GM10248 (cell line): ENCODE results near the gene NUP42.
A peak's percentile ranks its signal among the peaks of the same experiment; 100 is the strongest.

ENCODE experiments used
- CTCF ChIA-PET: fragments of 300-600 bp; sonication (Branson Sonifier 250); formaldehyde crosslinking; extraction: SDS; loops from one replicate; lab custom pipeline; 2021; ENCODE audit warnings: antibody characterized with exemption; lab: Yijun Ruan, JAX
- POLR2A ChIA-PET: fragments of 350-650 bp; sonication (Branson Sonifier 250); formaldehyde crosslinking; extraction: SDS; loops from one replicate; lab custom pipeline; 2020; ENCODE audit warnings: antibody characterized with exemption; lab: Yijun Ruan, JAX
- DNase-seq: peaks from one replicate; pipeline ENCODE4 v3.0.0; 2012; ENCODE audit errors: extremely low spot score
- TF ChIP-seq, protein P1 (sequence below): IDR thresholded peaks from 2 replicates; pipeline ENCODE4 v1.5.1; 2012; ENCODE audit warnings: mild to moderate bottlenecking, low read depth; ENCODE audit errors: extremely low read depth, missing control alignments, control extremely low read depth

Gene NUP42

GRCh38 chr7:23181684-23182553, at the start of gene NUP42:
Gene NUP42, plus strand, starts transcription at chr7:23182048. Its CDS starts 38 bp downstream, at chr7:23182086.
- TF ChIP-seq, protein P1, sequence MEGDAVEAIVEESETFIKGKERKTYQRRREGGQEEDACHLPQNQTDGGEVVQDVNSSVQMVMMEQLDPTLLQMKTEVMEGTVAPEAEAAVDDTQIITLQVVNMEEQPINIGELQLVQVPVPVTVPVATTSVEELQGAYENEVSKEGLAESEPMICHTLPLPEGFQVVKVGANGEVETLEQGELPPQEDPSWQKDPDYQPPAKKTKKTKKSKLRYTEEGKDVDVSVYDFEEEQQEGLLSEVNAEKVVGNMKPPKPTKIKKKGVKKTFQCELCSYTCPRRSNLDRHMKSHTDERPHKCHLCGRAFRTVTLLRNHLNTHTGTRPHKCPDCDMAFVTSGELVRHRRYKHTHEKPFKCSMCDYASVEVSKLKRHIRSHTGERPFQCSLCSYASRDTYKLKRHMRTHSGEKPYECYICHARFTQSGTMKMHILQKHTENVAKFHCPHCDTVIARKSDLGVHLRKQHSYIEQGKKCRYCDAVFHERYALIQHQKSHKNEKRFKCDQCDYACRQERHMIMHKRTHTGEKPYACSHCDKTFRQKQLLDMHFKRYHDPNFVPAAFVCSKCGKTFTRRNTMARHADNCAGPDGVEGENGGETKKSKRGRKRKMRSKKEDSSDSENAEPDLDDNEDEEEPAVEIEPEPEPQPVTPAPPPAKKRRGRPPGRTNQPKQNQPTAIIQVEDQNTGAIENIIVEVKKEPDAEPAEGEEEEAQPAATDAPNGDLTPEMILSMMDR: no peak
- peak; percentile 95 for DNase-seq
- POLR2A ChIA-PET: no interaction called here
- CTCF ChIA-PET: interaction anchor here (0.7 to 2.1 kb wide), 2 partner anchors 21 to 91 kb away, joined by 3 to 5 read pairs; no protein-coding TSS in a partner anchor

DNA sequence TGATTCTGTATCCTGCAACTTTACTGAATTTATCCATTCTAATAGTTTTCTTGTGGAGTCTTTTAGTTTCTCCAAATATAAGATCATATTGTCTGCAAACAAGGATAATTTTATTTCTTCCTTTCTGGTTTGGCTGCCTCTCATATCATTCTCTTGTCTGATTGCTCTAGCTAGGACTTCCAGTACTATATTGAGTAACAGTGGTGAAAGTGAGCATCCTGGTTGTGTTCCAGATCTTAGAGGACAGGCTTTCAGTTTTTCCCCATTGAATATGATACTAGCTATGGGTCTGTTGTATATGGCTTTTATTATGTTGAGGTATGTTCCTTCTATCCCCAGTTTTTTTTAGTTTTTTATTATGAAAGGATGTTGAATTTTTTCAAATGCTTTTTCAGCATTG, 48.1 kb upstream of the NUP42 start:
- TF ChIP-seq, protein P1: no peak
- CTCF ChIA-PET: no interaction called here
- no peak for DNase-seq
- POLR2A ChIA-PET: no interaction called here

- CTCF ChIA-PET: interaction anchor here (0.8 to 1.2 kb wide), 3 partner anchors 10 to 24 kb away, joined by 3 to 4 read pairs (median 3); no protein-coding TSS in a partner anchor
- DNase-seq: no peak
- TF ChIP-seq, protein P1: no peak
- POLR2A ChIA-PET: no interaction called here
Observed at GRCh38 chr7:23135755-23136154, 46.1 kb upstream of the NUP42 start.

- ChIA-PET CTCF (interaction anchor here (0.8 to 1.2 kb wide), 3 partner anchors 9 to 25 kb away, joined by 3 to 4 read pairs (median 3); no protein-coding TSS in a partner anchor), POLR2A (no interaction called here)
- no peak for DNase-seq
- TF ChIP-seq, protein P1: no peak
Observed at GRCh38 chr7:23136216-23136615, 45.6 kb upstream of the NUP42 start.

DNA sequence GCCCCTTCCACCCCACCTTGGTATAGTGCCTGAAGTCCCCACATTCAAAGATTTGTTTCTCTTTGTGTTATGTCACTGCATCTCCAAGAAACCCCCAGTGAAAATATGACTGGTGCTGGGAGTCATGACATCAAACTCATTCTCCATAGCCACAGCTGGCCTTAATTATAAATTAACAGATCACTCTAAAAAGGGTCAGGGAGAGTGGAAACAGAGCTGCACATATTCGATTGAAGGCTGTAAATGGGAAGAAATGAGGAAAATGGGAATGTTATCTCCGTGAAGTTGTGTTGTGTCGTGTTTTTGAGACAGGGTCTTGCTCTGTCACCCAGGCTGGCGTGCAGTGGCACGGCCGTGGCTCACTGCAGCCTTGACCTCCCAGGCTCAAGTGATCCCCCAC, 24.2 kb upstream of the NUP42 start:
- TF ChIP-seq, protein P1: no peak
- ChIA-PET POLR2A (no interaction called here), CTCF (interaction anchor here (1.3 kb wide), 1 partner anchor 12 kb away, joined by 3 read pairs; no protein-coding TSS in a partner anchor)
- DNase-seq: no peak

DNA sequence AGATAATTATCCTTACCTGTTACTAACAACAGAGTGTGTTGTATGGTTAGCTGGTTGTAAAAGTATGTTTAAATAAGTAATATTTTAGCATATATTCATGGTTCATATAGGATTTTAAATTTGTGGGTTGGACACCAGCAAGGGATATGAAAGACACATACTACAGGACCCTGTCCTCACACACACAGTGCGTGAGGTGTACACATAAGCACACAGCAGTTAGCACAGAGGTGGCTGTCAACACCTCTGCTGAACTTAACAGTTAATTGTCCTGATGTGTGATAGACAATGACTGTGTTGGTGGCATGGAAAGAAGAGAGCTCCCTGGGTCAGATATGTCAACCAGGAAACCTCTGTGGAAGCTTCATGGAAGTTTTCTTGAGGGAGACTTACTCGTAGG, 23.3 kb upstream of the NUP42 start:
- TF ChIP-seq, protein P1: no peak
- ChIA-PET POLR2A (no interaction called here), CTCF (interaction anchor here (1.0 to 1.3 kb wide), 2 partner anchors 9 to 15 kb away, joined by 3 to 5 read pairs; no protein-coding TSS in a partner anchor)
- no peak for DNase-seq
